ENCODE results near the gene DDX56. TPM values are rescaled to one million over a fixed set of nuclear protein-coding genes. Genes with fewer than 3 reads are reported as not detected.

The DDX56 gene
- total and polyA plus RNA-seq, 2 donors (not counting 1 experiment from before 2014, with no cell fraction given): 36.0 to 44.4 TPM

- H2AFZ ChIP-seq (ENCODE audit: low read length): no peak overlapping the region
- no peaks in the 10 kb centered on the region for H3K79me2 ChIP-seq (ENCODE audit: control insufficient read depth, insufficient read depth, low read length)
- no peak overlapping the region for H3K27ac ChIP-seq (ENCODE audit: insufficient read depth, low read length)
- no peak overlapping the region for H3K9ac ChIP-seq (ENCODE audit: insufficient read depth, low read length)
- DNase-seq (ENCODE audit: low read depth in 2 of 2): no peak
- no peaks in the 10 kb centered on the region for H3K9me3 ChIP-seq (ENCODE audit: control insufficient read depth, insufficient read depth, low read depth, low read length)
- no peak for TF ChIP-seq EZH2 (IDR thresholded peaks at IDR 0.05; ENCODE audit: low read length, missing control alignments)
- TF ChIP-seq CTCF (conservative IDR thresholded peaks at IDR 0.05 in 1 of 2, IDR thresholded peaks at IDR 0.05 in 1 of 2; ENCODE audit: low read depth in 1 of 2, low read length in 2 of 2): no peak
- H3K4me3 ChIP-seq (replicated peaks in 1 of 4; ENCODE audit: control extremely low read depth in 1 of 4, insufficient read depth in 1 of 4, low read depth in 3 of 4, low read length in 4 of 4): no peak overlapping the region
- no peak overlapping the region for H3K4me2 ChIP-seq (ENCODE audit: extremely low read depth, insufficient read depth, low read length)
- H3K36me3 ChIP-seq (ENCODE audit: control insufficient read depth, insufficient read depth, low read length): no peaks in the 10 kb centered on the region
- H3K27me3 ChIP-seq (ENCODE audit: control insufficient read depth, insufficient read depth, low read length): no peaks in the 10 kb centered on the region
- no peaks in the 10 kb centered on the region for H3K4me1 ChIP-seq (ENCODE audit: control insufficient read depth, extremely low read depth, insufficient read depth, low read length)
- no peaks in the 10 kb centered on the region for H4K20me1 ChIP-seq (ENCODE audit: control insufficient read depth, extremely low read depth, insufficient read depth, low read length)
These were observed 17.2 kb upstream of the DDX56 start for GRCh38 chr7:44590910-44591309.

- Histone ChIP-seq H3K27ac (ENCODE audit: insufficient read depth, low read length) (no peak overlapping the region), H2AFZ (ENCODE audit: low read length) (no peak overlapping the region), H3K36me3 (ENCODE audit: control insufficient read depth, insufficient read depth, low read length) (no peaks in the 10 kb centered on the region), H3K79me2 (ENCODE audit: control insufficient read depth, insufficient read depth, low read length) (no peaks in the 10 kb centered on the region), H3K9me3 (ENCODE audit: control insufficient read depth, insufficient read depth, low read depth, low read length) (no peaks in the 10 kb centered on the region), H3K9ac (ENCODE audit: insufficient read depth, low read length) (no peak overlapping the region), H3K27me3 (ENCODE audit: control insufficient read depth, insufficient read depth, low read length) (no peaks in the 10 kb centered on the region), H4K20me1 (ENCODE audit: control insufficient read depth, extremely low read depth, insufficient read depth, low read length) (no peaks in the 10 kb centered on the region), H3K4me1 (ENCODE audit: control insufficient read depth, extremely low read depth, insufficient read depth, low read length) (no peaks in the 10 kb centered on the region), H3K4me2 (ENCODE audit: extremely low read depth, insufficient read depth, low read length) (peak overlapping the region; percentile 44), H3K4me3 (replicated peaks in 1 of 4; ENCODE audit: control extremely low read depth in 1 of 4, insufficient read depth in 1 of 4, low read depth in 3 of 4, low read length in 4 of 4) (no peak overlapping the region)
- DNase-seq (ENCODE audit: low read depth in 2 of 2): peak; percentile 34 to 77
- TF ChIP-seq EZH2 (IDR thresholded peaks at IDR 0.05; ENCODE audit: low read length, missing control alignments): no peak
- peak; percentile 55 to 63 for TF ChIP-seq CTCF (conservative IDR thresholded peaks at IDR 0.05 in 1 of 2, IDR thresholded peaks at IDR 0.05 in 1 of 2; ENCODE audit: low read depth in 1 of 2, low read length in 2 of 2)
These were observed 14.4 kb upstream of the DDX56 start for GRCh38 chr7:44587843-44588711.

- Histone ChIP-seq H3K4me3 (replicated peaks in 1 of 4; ENCODE audit: control extremely low read depth in 1 of 4, insufficient read depth in 1 of 4, low read depth in 3 of 4, low read length in 4 of 4) (peak overlapping the region; percentile 85 to 96 (median 91)), H3K36me3 (ENCODE audit: control insufficient read depth, insufficient read depth, low read length) (peaks cover 6% of the 10 kb centered on the region), H3K4me1 (ENCODE audit: control insufficient read depth, extremely low read depth, insufficient read depth, low read length) (peaks cover 3% of the 10 kb centered on the region), H4K20me1 (ENCODE audit: control insufficient read depth, extremely low read depth, insufficient read depth, low read length) (no peaks in the 10 kb centered on the region), H3K4me2 (ENCODE audit: extremely low read depth, insufficient read depth, low read length) (peak overlapping the region; percentile 91), H3K27me3 (ENCODE audit: control insufficient read depth, insufficient read depth, low read length) (no peaks in the 10 kb centered on the region), H3K9ac (ENCODE audit: insufficient read depth, low read length) (no peak overlapping the region), H3K27ac (ENCODE audit: insufficient read depth, low read length) (peak overlapping the region; percentile 94), H3K9me3 (ENCODE audit: control insufficient read depth, insufficient read depth, low read depth, low read length) (no peaks in the 10 kb centered on the region), H2AFZ (ENCODE audit: low read length) (peak overlapping the region; percentile 97), H3K79me2 (ENCODE audit: control insufficient read depth, insufficient read depth, low read length) (peaks cover 14% of the 10 kb centered on the region)
- DNase-seq (ENCODE audit: low read depth in 2 of 2): no peak
- TF ChIP-seq EZH2 (IDR thresholded peaks at IDR 0.05; ENCODE audit: low read length, missing control alignments): no peak
- TF ChIP-seq CTCF (conservative IDR thresholded peaks at IDR 0.05 in 1 of 2, IDR thresholded peaks at IDR 0.05 in 1 of 2; ENCODE audit: low read depth in 1 of 2, low read length in 2 of 2): no peak
These were observed 9.6 kb upstream of the DDX56 start for GRCh38 chr7:44583146-44583865.

Data from fibroblast of lung (primary cell).